Right lung (tissue), 5 donors: ENCODE results near the gene FAM227A. TPM values are rescaled to one million over a fixed set of nuclear protein-coding genes. Genes with fewer than 3 reads are reported as not detected.
A peak's percentile ranks its signal among the peaks of the same experiment; 100 is the strongest.
"Not testable (repeated sequence)": the region's sequence is repeated elsewhere in the genome, so short reads cannot be mapped to it uniquely, and the experiment has no call there.

Experiments used
- DNase-seq, 2 donors: peaks; one replicate each; pipeline ENCODE4 v3.0.0-alpha.2; 2013
- polyA plus RNA-seq, 5 donors: library from polyadenylated mRNA; unstranded; fragments of 120-200 nt; gene quantifications; one replicate each; pipeline versions ENCODE4 v1.2.1 to v1.2.3, GENCODE V29; 2013; ENCODE audit warnings: inconsistent platforms in 1 of 5, low replicate concordance in 1 of 5; ENCODE audit not compliant: insufficient read length in 5 of 5, insufficient read depth in 1 of 5

The FAM227A gene
- polyA plus RNA-seq, 5 donors = 4.5 to 7.1 (median 5.6) TPM

GRCh38 chr22:38674888-38675287, 18.7 kb upstream of the FAM227A start:
- no peak for DNase-seq

GRCh38 chr22:38657045-38657909, 1.1 kb upstream of the FAM227A start:
- peak in 1 of 2 donors; percentile 8 for DNase-seq

GRCh38 chr22:38655519-38656255, 505 bp downstream of the FAM227A start:
- peak in 1 of 2 donors; percentile 9 for DNase-seq

- no peak for DNase-seq
Observed at GRCh38 chr22:38653741-38654140, 2.5 kb downstream of the FAM227A start.

- no peak for DNase-seq
Observed at GRCh38 chr22:38652859-38653258, 3.3 kb downstream of the FAM227A start.

- no peak for DNase-seq
Observed at GRCh38 chr22:38649841-38650522, 6.2 kb downstream of the FAM227A start.

GRCh38 chr22:38645430-38645829, 10.8 kb downstream of the FAM227A start:
- DNase-seq = no peak

GRCh38 chr22:38644245-38644644, 11.9 kb downstream of the FAM227A start:
- DNase-seq = not testable (repeated sequence)

GRCh38 chr22:38641476-38642040, 14.6 kb downstream of the FAM227A start:
- DNase-seq = no peak

- DNase-seq = no peak
Observed at GRCh38 chr22:38638728-38639127, 17.5 kb downstream of the FAM227A start.

GRCh38 chr22:38638216-38638615, 18.0 kb downstream of the FAM227A start:
- no peak for DNase-seq

GRCh38 chr22:38632528-38632927, 23.7 kb downstream of the FAM227A start:
- DNase-seq = no peak

- no peak for DNase-seq
Observed at GRCh38 chr22:38631724-38632123, 24.5 kb downstream of the FAM227A start.

GRCh38 chr22:38629108-38629507, 27.1 kb downstream of the FAM227A start:
- DNase-seq = no peak

GRCh38 chr22:38628444-38628843, 27.7 kb downstream of the FAM227A start:
- no peak for DNase-seq

- no peak for DNase-seq
Observed at GRCh38 chr22:38623351-38623750, 32.8 kb downstream of the FAM227A start.

GRCh38 chr22:38618682-38619081, 37.5 kb downstream of the FAM227A start:
- DNase-seq = no peak

- DNase-seq = no peak
Observed at GRCh38 chr22:38618258-38618657, 37.9 kb downstream of the FAM227A start.

- not testable (repeated sequence) for DNase-seq
Observed at GRCh38 chr22:38615064-38615405, 41.2 kb downstream of the FAM227A start.

- DNase-seq = no peak
Observed at GRCh38 chr22:38614332-38615063, 41.7 kb downstream of the FAM227A start.

GRCh38 chr22:38613588-38613987, 42.6 kb downstream of the FAM227A start:
- DNase-seq = no peak
